Gastrocnemius medialis (tissue), 4 donors: ENCODE measurements around the gene GABRB2. TPM values are rescaled to one million over a fixed set of nuclear protein-coding genes. Genes with fewer than 3 reads are reported as not detected.
"Not testable (repeated sequence)": the region's sequence is repeated elsewhere in the genome, so short reads cannot be mapped to it uniquely, and the experiment has no call there.

ENCODE experiments used
- ATAC-seq, 2 donors: fragments of 150-250 bp; one replicate each; pipeline ENCODE4 v1.9.1; 2016
- DNase-seq, 2 donors: peaks; one replicate each; pipeline ENCODE4 v3.0.0-alpha.2; 2019
- H3K27ac ChIP-seq, 4 donors: fragments of 200-600 bp; sonication (generic); 1 replicate in 1 of 4; 2 replicates in 3 of 4; pipeline ENCODE4 v1.5.1; 2016 to 2018; ENCODE audit warnings: mild to moderate bottlenecking in 2 of 4, moderate library complexity in 1 of 4
- H3K27me3 ChIP-seq, 3 donors: fragments of 200-600 bp; sonication (generic) in 2 of 3; 1 replicate in 1 of 3; 2 replicates in 2 of 3; pipeline versions ENCODE4 v1.5.1 to v1.6.0; 2016 to 2019; ENCODE audit warnings: mild to moderate bottlenecking in 1 of 3, moderate library complexity in 1 of 3
- H3K36me3 ChIP-seq, 2 donors: fragments of 200-600 bp; sonication (generic) in 1 of 2; one replicate each; pipeline ENCODE4 v1.5.1; 2017 to 2018
- H3K4me1 ChIP-seq, 2 donors: fragments of 200-600 bp; sonication (generic) in 1 of 2; one replicate each; pipeline ENCODE4 v1.5.1; 2016 to 2017; ENCODE audit warnings: mild to moderate bottlenecking in 2 of 2
- H3K4me3 ChIP-seq, 4 donors: fragments of 200-600 bp; sonication (generic) in 3 of 4; 1 replicate in 1 of 4; 2 replicates in 3 of 4; pipeline ENCODE4 v1.5.1; 2016 to 2019; ENCODE audit warnings: mild to moderate bottlenecking in 2 of 4
- H3K9me3 ChIP-seq, 3 donors: fragments of 200-600 bp; sonication (generic) in 2 of 3; 1 replicate in 1 of 3; 2 replicates in 2 of 3; pipeline ENCODE4 v1.5.1; 2016 to 2019
- POLR2A ChIP-seq, 2 donors: fragments of 450-650 bp; IDR thresholded peaks; one replicate each; pipeline ENCODE4 v1.6.1; 2017; ENCODE audit warnings: antibody characterized with exemption in 2 of 2, mild to moderate bottlenecking in 2 of 2, moderate library complexity in 2 of 2
- in situ Hi-C, 4 donors: fragments of 200-750 bp; cut with MboI; loops; one replicate each; pipeline versions ENCODE4 v1.15.0 to v1.8.0; 2017; ENCODE audit warnings: low sequenced_read_pairs in 4 of 4
- intact Hi-C: fragments of 100-400 bp; cut with DNase I; formaldehyde crosslinking; loops from one replicate; pipeline ENCODE4 v1.15.1; 2023; ENCODE audit warnings: low total_unique reads
- total RNA-seq, 4 donors: library from RNA; depleted of rRNA; stranded (reverse); fragments of >200 nt; gene quantifications; one replicate each; pipeline versions ENCODE4 v1.1.0 to v1.2.3, GENCODE V29; 2016
- TF ChIP-seq, protein P1 (sequence below), 5 experiments: fragments of 450-650 bp in 3 of 5; fragments of 200-600 bp in 2 of 5; sonication (generic) in 2 of 5; IDR thresholded peaks in 4 of 5; conservative IDR thresholded peaks in 1 of 5; 1 replicate in 4 of 5; 2 replicates in 1 of 5; pipeline ENCODE4 v1.5.1; 2016 to 2019; ENCODE audit warnings: antibody characterized with exemption in 5 of 5, mild to moderate bottlenecking in 3 of 5, moderate library complexity in 3 of 5

The GABRB2 gene
- total RNA-seq, 4 donors from 2014 or later, result 0.16 to 0.97 (median 0.63) TPM

DNA sequence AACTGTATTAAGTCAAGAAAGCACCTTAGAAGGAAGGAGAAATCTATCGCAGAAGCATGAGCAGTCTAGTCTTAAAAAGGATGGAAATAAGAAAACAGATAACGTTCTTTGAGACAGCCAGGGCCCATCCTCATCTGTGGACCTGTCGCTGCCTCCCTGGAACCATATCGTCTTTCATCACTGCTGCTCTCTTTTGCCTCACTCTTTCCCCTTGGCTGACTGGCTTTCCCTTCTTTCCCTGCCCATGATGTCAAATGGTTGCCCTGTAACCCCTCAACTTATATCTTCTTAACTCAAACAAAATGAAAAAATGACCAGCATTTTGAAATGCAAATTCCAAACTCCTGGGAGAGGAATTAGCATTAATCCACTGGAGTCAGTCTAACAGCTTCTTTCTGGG lies 299.8 kb downstream of the GABRB2 start:
- DNase-seq, result no peak
- H3K27ac ChIP-seq, result no peak overlapping the region
- H3K4me1 ChIP-seq, result no peaks in the 10 kb centered on the region
- H3K9me3 ChIP-seq, result no peaks in the 10 kb centered on the region
- no peak overlapping the region for H3K4me3 ChIP-seq
- ATAC-seq, result no peak
- H3K27me3 ChIP-seq, result no peaks in the 10 kb centered on the region
- no peak for TF ChIP-seq POLR2A (IDR thresholded peaks at IDR 0.05)
- TF ChIP-seq, protein P1, sequence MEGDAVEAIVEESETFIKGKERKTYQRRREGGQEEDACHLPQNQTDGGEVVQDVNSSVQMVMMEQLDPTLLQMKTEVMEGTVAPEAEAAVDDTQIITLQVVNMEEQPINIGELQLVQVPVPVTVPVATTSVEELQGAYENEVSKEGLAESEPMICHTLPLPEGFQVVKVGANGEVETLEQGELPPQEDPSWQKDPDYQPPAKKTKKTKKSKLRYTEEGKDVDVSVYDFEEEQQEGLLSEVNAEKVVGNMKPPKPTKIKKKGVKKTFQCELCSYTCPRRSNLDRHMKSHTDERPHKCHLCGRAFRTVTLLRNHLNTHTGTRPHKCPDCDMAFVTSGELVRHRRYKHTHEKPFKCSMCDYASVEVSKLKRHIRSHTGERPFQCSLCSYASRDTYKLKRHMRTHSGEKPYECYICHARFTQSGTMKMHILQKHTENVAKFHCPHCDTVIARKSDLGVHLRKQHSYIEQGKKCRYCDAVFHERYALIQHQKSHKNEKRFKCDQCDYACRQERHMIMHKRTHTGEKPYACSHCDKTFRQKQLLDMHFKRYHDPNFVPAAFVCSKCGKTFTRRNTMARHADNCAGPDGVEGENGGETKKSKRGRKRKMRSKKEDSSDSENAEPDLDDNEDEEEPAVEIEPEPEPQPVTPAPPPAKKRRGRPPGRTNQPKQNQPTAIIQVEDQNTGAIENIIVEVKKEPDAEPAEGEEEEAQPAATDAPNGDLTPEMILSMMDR (IDR thresholded peaks at IDR 0.05 in 4 of 5, conservative IDR thresholded peaks at IDR 0.05 in 1 of 5), result no peak
- intact Hi-C loops (no loop called here), in situ Hi-C loops (no loop called here)
- H3K36me3 ChIP-seq, result no peaks in the 10 kb centered on the region

DNA sequence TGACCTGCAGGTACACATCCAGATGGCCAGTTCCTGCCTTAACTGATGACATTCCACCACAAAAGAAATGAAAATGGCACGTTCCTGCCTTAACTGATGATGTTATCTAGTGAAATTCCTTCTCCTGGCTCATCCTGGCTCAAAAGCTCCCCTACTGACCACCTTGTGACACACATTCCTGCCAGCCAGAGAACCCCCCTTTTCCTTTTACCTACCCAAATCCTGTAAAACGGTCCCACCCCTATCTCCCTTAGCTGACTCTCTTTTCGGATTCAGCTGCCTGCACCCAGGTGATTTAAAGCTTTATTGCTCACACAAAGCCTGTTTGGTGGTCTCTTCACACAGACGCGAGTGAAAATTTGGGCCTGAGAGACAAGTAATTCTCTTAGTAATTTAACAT lies 300.7 kb downstream of the GABRB2 start:
- intact Hi-C loops, in situ Hi-C loops, DNase-seq, H3K9me3 ChIP-seq, H3K27ac ChIP-seq, H3K4me3 ChIP-seq, H3K27me3 ChIP-seq, H3K36me3 ChIP-seq, H3K4me1 ChIP-seq, ATAC-seq: not testable (repeated sequence)

Other genes starting within 250 kb of the GABRB2 start
- gene GABRA6, start 139.0 kb upstream of the GABRB2 start, total RNA-seq, result not detected